Naive thymus-derived CD4-positive, alpha-beta T cell (primary cell): Measurements from ENCODE around the gene DSC3. TPM values are rescaled to one million over a fixed set of nuclear protein-coding genes. Genes with fewer than 3 reads are reported as not detected.

Experiments
- ATAC-seq: fragments of 150-1000 bp; cut with Tn5 transposase; 2 replicates; pipeline ENCODE4 v1.10.0; 2021; ENCODE audit warnings: mild to moderate bottlenecking, moderate library complexity
- CTCF ChIA-PET: fragments of 350-600 bp; sonication (Branson Sonifier 250); formaldehyde crosslinking; loops from one replicate; lab custom pipeline; 2021; ENCODE audit warnings: antibody characterized with exemption; lab: Charles Lee
- POLR2A ChIA-PET: fragments of 350-600 bp; sonication (Branson Sonifier 250); formaldehyde crosslinking; loops from one replicate; lab custom pipeline; 2021; ENCODE audit warnings: antibody characterized with exemption, inconsistent platforms; lab: Charles Lee
- DNase-seq, 9 donors: peaks; one replicate each; pipeline versions ENCODE4 v3.0.0 to v3.0.0-alpha.2; 2020 to 2022; ENCODE audit warnings: mixed read lengths in 1 of 9
- H3K27ac ChIP-seq: one replicate; pipeline ENCODE4 v1.7.0; 2013; ENCODE audit warnings: mild to moderate bottlenecking, low read depth, low read length, moderate library complexity
- H3K27me3 ChIP-seq, 2 donors: one replicate each; pipeline ENCODE4 v1.7.0; 2013; ENCODE audit warnings: low read length in 2 of 2, mild to moderate bottlenecking in 2 of 2, moderate library complexity in 2 of 2; ENCODE audit not compliant: control insufficient read depth in 2 of 2, insufficient read depth in 2 of 2
- H3K36me3 ChIP-seq, 3 experiments: 1 replicate in 2 of 3; 2 replicates in 1 of 3; pipeline ENCODE4 v1.7.0; 2013; ENCODE audit warnings: low read length in 3 of 3, mild to moderate bottlenecking in 3 of 3, moderate library complexity in 1 of 3; ENCODE audit not compliant: insufficient read depth in 3 of 3, control insufficient read depth in 2 of 3
- H3K4me1 ChIP-seq, 2 donors: one replicate each; pipeline ENCODE4 v1.7.0; 2013; ENCODE audit warnings: low read length in 2 of 2, mild to moderate bottlenecking in 2 of 2, moderate library complexity in 1 of 2; ENCODE audit not compliant: control insufficient read depth in 2 of 2, insufficient read depth in 2 of 2
- H3K4me3 ChIP-seq: 2 replicates; pipeline ENCODE4 v1.7.0; 2013; ENCODE audit warnings: mild to moderate bottlenecking, low read length
- H3K9me3 ChIP-seq, 3 experiments: 1 replicate in 2 of 3; 2 replicates in 1 of 3; pipeline ENCODE4 v1.7.0; 2013; ENCODE audit warnings: low read length in 3 of 3; ENCODE audit not compliant: control insufficient read depth in 2 of 3
- H3K27ac Mint-ChIP-seq, 9 donors: one replicate each; pipeline ENCODE4 v1.8.0; 2020 to 2022; ENCODE audit warnings: mixed read lengths in 9 of 9, mild to moderate bottlenecking in 8 of 9, moderate library complexity in 5 of 9, inconsistent platforms in 2 of 9
- H3K27me3 Mint-ChIP-seq, 5 donors: one replicate each; pipeline ENCODE4 v1.8.0; 2021 to 2022; ENCODE audit warnings: mixed read lengths in 5 of 5, mild to moderate bottlenecking in 1 of 5
- H3K36me3 Mint-ChIP-seq, 5 donors: one replicate each; pipeline ENCODE4 v1.8.0; 2020 to 2022; ENCODE audit warnings: mixed read lengths in 5 of 5, mild to moderate bottlenecking in 3 of 5, inconsistent platforms in 1 of 5
- H3K4me1 Mint-ChIP-seq, 7 donors: one replicate each; pipeline ENCODE4 v1.8.0; 2020 to 2022; ENCODE audit warnings: mixed read lengths in 7 of 7, mild to moderate bottlenecking in 3 of 7, inconsistent platforms in 1 of 7
- H3K4me3 Mint-ChIP-seq, 10 donors: one replicate each; pipeline ENCODE4 v1.8.0; 2020 to 2022; ENCODE audit warnings: mild to moderate bottlenecking in 10 of 10, mixed read lengths in 10 of 10, moderate library complexity in 6 of 10, inconsistent platforms in 2 of 10
- H3K9me3 Mint-ChIP-seq, 11 donors: one replicate each; pipeline ENCODE4 v1.8.0; 2020 to 2022; ENCODE audit warnings: mixed read lengths in 11 of 11, mild to moderate bottlenecking in 4 of 11, inconsistent platforms in 1 of 11, moderate library complexity in 1 of 11
- intact Hi-C, 2 donors: fragments of 100-400 bp; cut with micrococcal nuclease; formaldehyde crosslinking; loops; one replicate each; pipeline ENCODE4 v1.15.1; 2023
- polyA plus RNA-seq, 2 donors: library from polyadenylated mRNA; unstranded; fragments of 300-500 nt; fragmentation: Illumina TruSeq; gene quantifications; one replicate each; pipeline ENCODE4 v1.2.3, GENCODE V29; 2021
- total RNA-seq, 6 experiments: library from RNA in 5 of 6; stranded (reverse) in 5 of 6; gene quantifications; 1 replicate in 5 of 6; 2 replicates in 1 of 6; pipeline ENCODE4 v1.2.3 and lab custom pipeline; 2021 to 2026

DSC3 gene
- total and polyA plus RNA-seq, 7 experiments from 2014 or later = not detected

DNA sequence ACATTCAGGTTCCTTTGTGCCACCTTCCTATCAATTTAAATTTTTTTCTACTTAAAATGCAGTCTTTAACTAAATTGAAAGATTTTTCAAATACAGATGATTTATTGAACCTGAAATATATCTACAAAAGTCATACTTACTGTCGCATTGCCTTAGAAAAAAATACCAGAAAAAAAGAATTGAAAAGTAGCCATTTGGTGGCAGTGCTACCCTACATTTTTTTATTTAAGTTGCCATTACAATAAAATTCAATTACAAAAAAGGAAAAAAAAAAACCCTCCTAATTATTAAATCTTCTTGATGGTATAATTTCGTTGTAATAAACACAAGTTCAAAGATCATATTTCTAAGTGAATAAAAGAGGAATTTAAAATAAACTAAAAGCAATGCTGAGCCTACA is 43.4 kb downstream of the DSC3 start:
- H3K4me3 Mint-ChIP-seq = no peak overlapping the region
- Histone ChIP-seq H3K4me1 (no peaks in the 10 kb centered on the region), H3K27me3 (no peaks in the 10 kb centered on the region), H3K9me3 (no peaks in the 10 kb centered on the region), H3K4me3 (no peak overlapping the region), H3K36me3 (no peaks in the 10 kb centered on the region), H3K27ac (no peak overlapping the region)
- ATAC-seq (no peak), DNase-seq (no peak)
- intact Hi-C loops = loop anchor here in 1 of 2 donors (1.0 kb wide), 1 partner anchor 565 kb away; no protein-coding TSS in a partner anchor
- peaks cover 0 to 4% (median 0%) of the 10 kb centered on the region in 5 donors for H3K27me3 Mint-ChIP-seq
- CTCF ChIA-PET = no interaction called here
- no peak overlapping the region for H3K27ac Mint-ChIP-seq
- POLR2A ChIA-PET = no interaction called here
- H3K9me3 Mint-ChIP-seq = peaks cover 0 to 6% (median 0%) of the 10 kb centered on the region in 11 donors
- no peaks in the 10 kb centered on the region for H3K36me3 Mint-ChIP-seq
- H3K4me1 Mint-ChIP-seq = peaks cover 0 to 1% (median 0%) of the 10 kb centered on the region in 7 donors

DNA sequence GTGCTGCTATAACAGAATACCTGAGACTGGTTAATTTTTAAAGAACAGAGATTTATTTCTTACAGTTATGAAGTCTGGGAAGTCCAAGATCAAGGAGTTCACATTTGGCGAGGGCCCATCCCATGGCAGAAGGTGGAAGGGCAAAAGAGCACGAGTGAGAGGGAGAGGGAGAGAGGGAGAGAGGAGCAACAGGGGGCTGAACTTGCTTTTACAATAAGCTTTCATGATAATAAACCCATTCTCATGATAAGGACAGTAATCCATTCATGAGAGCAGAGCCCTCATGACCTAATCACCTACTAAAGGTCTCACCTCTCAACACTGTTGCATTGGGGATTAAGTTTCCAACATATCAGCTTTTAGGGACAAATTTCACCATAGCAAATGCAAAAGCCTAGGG is 45.3 kb downstream of the DSC3 start:
- H3K36me3 ChIP-seq = no peaks in the 10 kb centered on the region
- CTCF ChIA-PET = no interaction called here
- ATAC-seq = no peak
- no peak overlapping the region for H3K4me3 ChIP-seq
- no peaks in the 10 kb centered on the region for H3K9me3 ChIP-seq
- no peaks in the 10 kb centered on the region for H3K27me3 ChIP-seq
- peaks cover 0 to 1% (median 0%) of the 10 kb centered on the region in 7 donors for H3K4me1 Mint-ChIP-seq
- H3K4me1 ChIP-seq = no peaks in the 10 kb centered on the region
- H3K27me3 Mint-ChIP-seq = peaks cover 0 to 4% (median 0%) of the 10 kb centered on the region in 5 donors
- no peak for DNase-seq
- no peak overlapping the region for H3K27ac ChIP-seq
- intact Hi-C loops = no loop called here
- no peaks in the 10 kb centered on the region for H3K36me3 Mint-ChIP-seq
- POLR2A ChIA-PET = no interaction called here
- H3K9me3 Mint-ChIP-seq = peaks cover 0 to 6% (median 0%) of the 10 kb centered on the region in 11 donors
- H3K27ac Mint-ChIP-seq = no peak overlapping the region
- no peak overlapping the region for H3K4me3 Mint-ChIP-seq

DNA sequence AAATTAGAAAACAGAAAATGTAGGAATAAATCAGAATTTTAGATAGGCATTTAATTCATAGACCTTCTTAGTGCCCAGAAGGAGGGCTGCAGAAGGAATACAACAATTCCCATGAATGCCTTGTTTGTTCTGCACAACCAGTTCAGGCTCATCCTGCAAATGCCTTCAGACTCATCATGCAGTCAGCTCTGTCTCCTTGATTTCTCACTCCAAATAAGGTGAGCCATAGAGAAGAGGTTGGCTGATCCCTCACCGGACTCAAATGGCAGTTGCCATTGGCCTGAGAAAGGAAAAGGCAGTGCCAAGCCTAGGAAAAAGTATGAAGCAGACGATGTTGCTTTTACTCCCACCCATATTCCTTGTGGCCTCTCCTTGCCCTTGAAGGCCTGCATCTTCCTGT is 50.3 kb downstream of the DSC3 start:
- H3K36me3 Mint-ChIP-seq = no peaks in the 10 kb centered on the region
- no peaks in the 10 kb centered on the region for H3K27me3 ChIP-seq
- no peaks in the 10 kb centered on the region for H3K9me3 ChIP-seq
- peaks cover 0 to 4% (median 0%) of the 10 kb centered on the region in 5 donors for H3K27me3 Mint-ChIP-seq
- H3K4me3 Mint-ChIP-seq = peak overlapping the region in 1 of 10 donors; percentile 25
- no peaks in the 10 kb centered on the region for H3K4me1 Mint-ChIP-seq
- no peak overlapping the region for H3K27ac Mint-ChIP-seq
- intact Hi-C loops = no loop called here
- ChIA-PET CTCF (no interaction called here), POLR2A (no interaction called here)
- H3K27ac ChIP-seq = no peak overlapping the region
- ATAC-seq (no peak), DNase-seq (no peak)
- peaks cover 0 to 4% (median 0%) of the 10 kb centered on the region in 11 donors for H3K9me3 Mint-ChIP-seq
- no peaks in the 10 kb centered on the region for H3K4me1 ChIP-seq
- no peaks in the 10 kb centered on the region for H3K36me3 ChIP-seq
- no peak overlapping the region for H3K4me3 ChIP-seq

GRCh38 chr18:30991397-30991796 is 51.1 kb downstream of the DSC3 start:
- Mint-ChIP-seq H3K27me3 (peaks cover 0 to 4% (median 0%) of the 10 kb centered on the region in 5 donors), H3K9me3 (peaks cover 0 to 4% (median 0%) of the 10 kb centered on the region in 11 donors), H3K4me3 (no peak overlapping the region), H3K36me3 (no peaks in the 10 kb centered on the region), H3K4me1 (no peaks in the 10 kb centered on the region), H3K27ac (no peak overlapping the region)
- POLR2A ChIA-PET = no interaction called here
- Histone ChIP-seq H3K36me3 (no peaks in the 10 kb centered on the region), H3K27ac (no peak overlapping the region), H3K27me3 (no peaks in the 10 kb centered on the region), H3K4me1 (no peaks in the 10 kb centered on the region), H3K4me3 (no peak overlapping the region), H3K9me3 (no peaks in the 10 kb centered on the region)
- intact Hi-C loops = no loop called here
- CTCF ChIA-PET = interaction anchor here (0.6 kb wide), 1 partner anchor 561 kb away, joined by 3 read pairs; no protein-coding TSS in a partner anchor
- no peak for DNase-seq
- no peak for ATAC-seq

DNA sequence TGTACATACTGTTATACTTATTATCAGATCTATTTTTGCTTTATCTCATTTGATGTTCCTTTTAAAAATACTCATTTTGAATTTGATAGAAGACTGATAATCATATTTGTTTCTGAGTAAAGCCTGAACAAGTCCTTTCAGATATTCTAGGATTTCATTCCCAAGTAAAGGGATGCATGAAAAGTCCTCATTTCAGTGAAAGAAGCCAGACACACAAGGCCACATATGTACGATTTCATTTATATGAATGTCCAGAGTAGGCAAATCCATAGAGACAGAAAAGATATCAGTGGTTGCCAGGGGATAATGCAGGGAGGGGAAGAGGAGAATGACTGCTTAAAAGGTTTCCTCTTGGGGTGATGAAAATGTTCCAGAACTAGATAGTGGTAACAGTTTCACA is 53.4 kb downstream of the DSC3 start:
- no peak for ATAC-seq
- H3K36me3 ChIP-seq = no peaks in the 10 kb centered on the region
- intact Hi-C loops = loop anchor here in 1 of 2 donors (5.0 kb wide), 1 partner anchor 1383 kb away; no protein-coding TSS in a partner anchor
- H3K27me3 ChIP-seq = no peaks in the 10 kb centered on the region
- H3K4me1 Mint-ChIP-seq = no peaks in the 10 kb centered on the region
- ChIA-PET CTCF (no interaction called here), POLR2A (no interaction called here)
- no peaks in the 10 kb centered on the region for H3K27me3 Mint-ChIP-seq
- H3K9me3 Mint-ChIP-seq = peaks cover 0 to 12% (median 0%) of the 10 kb centered on the region in 11 donors
- no peak overlapping the region for H3K4me3 ChIP-seq
- no peaks in the 10 kb centered on the region for H3K36me3 Mint-ChIP-seq
- no peak overlapping the region for H3K4me3 Mint-ChIP-seq
- no peak for DNase-seq
- no peaks in the 10 kb centered on the region for H3K9me3 ChIP-seq
- no peak overlapping the region for H3K27ac ChIP-seq
- no peak overlapping the region for H3K27ac Mint-ChIP-seq
- no peaks in the 10 kb centered on the region for H3K4me1 ChIP-seq

DNA sequence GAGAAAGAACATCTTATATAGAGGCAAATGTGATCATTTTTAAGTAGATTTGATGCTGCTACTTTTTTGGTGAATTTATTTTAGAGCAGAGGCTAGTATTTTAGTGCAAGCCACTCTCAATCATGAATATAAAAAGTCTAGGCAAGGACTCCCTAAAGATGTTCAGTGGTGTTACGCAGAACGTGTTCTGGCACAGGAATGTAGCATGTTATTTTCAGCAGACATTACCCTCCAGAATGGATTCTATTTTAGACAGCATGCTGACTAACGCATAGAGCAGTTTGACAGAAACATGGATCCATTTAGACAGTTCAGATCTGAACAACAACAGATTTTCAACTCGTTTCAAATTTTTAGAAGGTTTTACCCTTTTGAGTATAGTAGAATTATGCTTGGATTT is 54.1 kb downstream of the DSC3 start:
- H3K27ac ChIP-seq = no peak overlapping the region
- POLR2A ChIA-PET = no interaction called here
- no peaks in the 10 kb centered on the region for H3K4me1 ChIP-seq
- H3K9me3 Mint-ChIP-seq = peaks cover 0 to 12% (median 0%) of the 10 kb centered on the region in 11 donors
- ATAC-seq (no peak), DNase-seq (no peak)
- H3K27me3 Mint-ChIP-seq = no peaks in the 10 kb centered on the region
- no peaks in the 10 kb centered on the region for H3K9me3 ChIP-seq
- H3K36me3 Mint-ChIP-seq = no peaks in the 10 kb centered on the region
- no peak overlapping the region for H3K27ac Mint-ChIP-seq
- no peaks in the 10 kb centered on the region for H3K27me3 ChIP-seq
- no peak overlapping the region for H3K4me3 ChIP-seq
- no peak overlapping the region for H3K4me3 Mint-ChIP-seq
- no peaks in the 10 kb centered on the region for H3K36me3 ChIP-seq
- intact Hi-C loops = loop anchor here in 1 of 2 donors (5.0 kb wide), 1 partner anchor 1384 kb away; no protein-coding TSS in a partner anchor
- H3K4me1 Mint-ChIP-seq = no peaks in the 10 kb centered on the region
- CTCF ChIA-PET = no interaction called here
